SK-N-MC (cell line): ENCODE data around the gene ASPG.
A peak's percentile ranks its signal among the peaks of the same experiment; 100 is the strongest.

Experiments used
- DNase-seq: peaks from one replicate; pipeline ENCODE4 v3.0.0-alpha.2; 2011; ENCODE audit warnings: low read depth, low spot score
- H3K27ac ChIP-seq: fragments of 200-600 bp; sonication (generic); 2 replicates; pipeline ENCODE4 v1.5.1; 2016; ENCODE audit warnings: mixed run types
- H3K36me3 ChIP-seq: fragments of 200-600 bp; sonication (generic); 2 replicates; pipeline ENCODE4 v1.6.1; 2017; ENCODE audit warnings: antibody characterized with exemption, low read length, mixed read lengths; ENCODE audit not compliant: insufficient read depth
- H3K4me3 ChIP-seq: fragments of 200-600 bp; sonication (generic); 2 replicates; pipeline ENCODE4 v1.5.1; 2016
- H3K9ac ChIP-seq: fragments of 200-600 bp; sonication (generic); 2 replicates; pipeline ENCODE4 v1.8.0; 2017; ENCODE audit warnings: mixed run types, mixed read lengths; ENCODE audit not compliant: insufficient read length
- H3K9me3 ChIP-seq: fragments of 200-600 bp; sonication (generic); 2 replicates; pipeline ENCODE4 v1.6.1; 2017; ENCODE audit warnings: low read depth, mild to moderate bottlenecking, antibody characterized with exemption, low read length, moderate library complexity, mixed read lengths
- EZH2 ChIP-seq: fragments of 200-600 bp; sonication (generic); IDR thresholded peaks from one replicate; pipeline ENCODE4 v1.6.1; 2017; ENCODE audit warnings: antibody characterized with exemption
- FOXP2 ChIP-seq: optimal IDR thresholded peaks from 2 replicates; pipeline ENCODE3; 2011; ENCODE audit warnings: mild to moderate bottlenecking, moderate library complexity; ENCODE audit not compliant: insufficient read depth; ENCODE audit errors: extremely low read length, control extremely low read depth
- POLR2AphosphoS5 ChIP-seq: IDR thresholded peaks from 2 replicates; pipeline ENCODE4 v1.6.1; 2012; ENCODE audit warnings: mild to moderate bottlenecking, low read depth, low read length, borderline replicate concordance

Gene ASPG

GRCh38 chr14:104137297-104138097 lies 52.0 kb downstream of the ASPG start:
- no peaks in the 10 kb centered on the region for H3K9me3 ChIP-seq
- no peak overlapping the region for H3K27ac ChIP-seq
- no peak for DNase-seq
- no peak overlapping the region for H3K9ac ChIP-seq
- no peaks in the 10 kb centered on the region for H3K36me3 ChIP-seq
- TF ChIP-seq FOXP2 (no peak), EZH2 (no peak), POLR2AphosphoS5 (no peak)
- H3K4me3 ChIP-seq = peak overlapping the region; percentile 82

- H3K4me3 ChIP-seq = peak within 1 kb of the TSS; percentile 82
- no peak for TF ChIP-seq EZH2
- TF ChIP-seq POLR2AphosphoS5 = no peak
- no peak for TF ChIP-seq FOXP2
- H3K9me3 ChIP-seq = no peaks in the 10 kb centered on the region
- no peaks in the 10 kb centered on the region for H3K36me3 ChIP-seq
- no peak for DNase-seq
- H3K9ac ChIP-seq = peak within 1 kb of the TSS; percentile 72
- no peak within 1 kb of the TSS for H3K27ac ChIP-seq
These were observed 52.7 kb downstream of the ASPG start, which contains the start of gene KIF26A for GRCh38 chr14:104138098-104138717. Gene KIF26A (plus strand): TSS chr14:104138587. CDS start chr14:104138723, 136 bp downstream.

- no peaks in the 10 kb centered on the region for H3K9me3 ChIP-seq
- TF ChIP-seq EZH2 (no peak), POLR2AphosphoS5 (no peak), FOXP2 (no peak)
- H3K9ac ChIP-seq = peak overlapping the region; percentile 72
- H3K4me3 ChIP-seq = peak overlapping the region; percentile 82
- no peak for DNase-seq
- H3K27ac ChIP-seq = no peak overlapping the region
- no peaks in the 10 kb centered on the region for H3K36me3 ChIP-seq
These were observed 53.4 kb downstream of the ASPG start for GRCh38 chr14:104138718-104139459.

- Histone ChIP-seq H3K9me3 (no peaks in the 10 kb centered on the region), H3K4me3 (peak overlapping the region; percentile 82), H3K9ac (peak overlapping the region; percentile 72), H3K36me3 (no peaks in the 10 kb centered on the region), H3K27ac (no peak overlapping the region)
- TF ChIP-seq POLR2AphosphoS5 = no peak
- no peak for TF ChIP-seq EZH2
- no peak for TF ChIP-seq FOXP2
- no peak for DNase-seq
These were observed 54.1 kb downstream of the ASPG start for GRCh38 chr14:104139460-104140212.

GRCh38 chr14:104140213-104140462 lies 54.6 kb downstream of the ASPG start:
- Histone ChIP-seq H3K36me3 (no peaks in the 10 kb centered on the region), H3K4me3 (peak overlapping the region; percentile 82), H3K9me3 (no peaks in the 10 kb centered on the region), H3K27ac (no peak overlapping the region), H3K9ac (no peak overlapping the region)
- no peak for TF ChIP-seq EZH2
- TF ChIP-seq FOXP2 = no peak
- TF ChIP-seq POLR2AphosphoS5 = no peak
- DNase-seq = no peak

- Histone ChIP-seq H3K9me3 (no peaks in the 10 kb centered on the region), H3K27ac (no peak overlapping the region), H3K36me3 (no peaks in the 10 kb centered on the region), H3K4me3 (no peak overlapping the region), H3K9ac (no peak overlapping the region)
- TF ChIP-seq FOXP2 = no peak
- no peak for TF ChIP-seq POLR2AphosphoS5
- no peak for TF ChIP-seq EZH2
- no peak for DNase-seq
These were observed 55.2 kb downstream of the ASPG start for GRCh38 chr14:104140463-104141331.

GRCh38 chr14:104141621-104142091 lies 56.2 kb downstream of the ASPG start:
- Histone ChIP-seq H3K9me3 (no peaks in the 10 kb centered on the region), H3K27ac (no peak overlapping the region), H3K4me3 (no peak overlapping the region), H3K9ac (no peak overlapping the region), H3K36me3 (no peaks in the 10 kb centered on the region)
- DNase-seq = no peak
- TF ChIP-seq FOXP2 = no peak
- no peak for TF ChIP-seq EZH2
- no peak for TF ChIP-seq POLR2AphosphoS5
